SU-DHL-6 (cell line): ENCODE data around the gene VWA8.

Experiments used
- H2AFZ ChIP-seq: fragments of 200-600 bp; sonication (generic); 2 replicates; pipeline ENCODE4 v1.6.1; 2014; ENCODE audit warnings: low read depth, mild to moderate bottlenecking, moderate library complexity, mixed read lengths, antibody characterized with exemption, low read length; ENCODE audit not compliant: severe bottlenecking
- H3F3A ChIP-seq: fragments of 200-600 bp; shearing (Covaris generic); 2 replicates; pipeline ENCODE4 v1.6.0; 2016; ENCODE audit warnings: antibody characterized with exemption, mild to moderate bottlenecking; ENCODE audit not compliant: insufficient read depth
- H3K27ac ChIP-seq: fragments of 200-600 bp; sonication (generic); 2 replicates; pipeline ENCODE4 v1.5.1; 2016; ENCODE audit warnings: low read depth, mild to moderate bottlenecking, low read length, moderate library complexity, mixed read lengths
- H3K27me3 ChIP-seq: fragments of 200-600 bp; sonication (generic), shearing (Covaris generic); 2 replicates; pipeline ENCODE4 v1.6.0; 2014; ENCODE audit warnings: mild to moderate bottlenecking, low read length
- H3K36me3 ChIP-seq: fragments of 200-600 bp; sonication (generic); 2 replicates; pipeline ENCODE4 v1.6.1; 2014; ENCODE audit warnings: mild to moderate bottlenecking, low read length, mixed read lengths
- H3K4me2 ChIP-seq: fragments of 300-600, 200-600 bp; shearing (Covaris generic), sonication (generic); 2 replicates; pipeline ENCODE4 v1.6.0; 2014; ENCODE audit warnings: low read length, low read depth, mild to moderate bottlenecking; ENCODE audit not compliant: poor library complexity, severe bottlenecking
- H3K4me3 ChIP-seq: fragments of 200-600 bp; sonication (generic); 2 replicates; pipeline ENCODE4 v1.5.1; 2014; ENCODE audit warnings: antibody characterized with exemption, low read length, mild to moderate bottlenecking, mixed read lengths; ENCODE audit not compliant: insufficient read depth, poor library complexity, severe bottlenecking
- H3K79me2 ChIP-seq: fragments of 200-600 bp; sonication (generic); 2 replicates; pipeline ENCODE4 v1.6.1; 2014; ENCODE audit warnings: mild to moderate bottlenecking, low read length, moderate library complexity; ENCODE audit not compliant: insufficient read depth
- H3K9ac ChIP-seq: fragments of 200-600 bp; sonication (generic); 2 replicates; pipeline ENCODE4 v1.7.0; 2014; ENCODE audit warnings: mild to moderate bottlenecking, low read length
- H3K9me2 ChIP-seq: fragments of 200-600 bp; sonication (generic); replicated peaks from 2 replicates; pipeline ENCODE4 v1.6.1; 2014; ENCODE audit warnings: low read length; ENCODE audit not compliant: insufficient read depth
- H3K9me3 ChIP-seq: fragments of 200-600 bp; sonication (generic); 2 replicates; pipeline ENCODE4 v1.6.1; 2014; ENCODE audit warnings: low read length, mixed read lengths; ENCODE audit not compliant: insufficient read depth
- H4K20me1 ChIP-seq: fragments of 200-600 bp; sonication (generic); 2 replicates; pipeline ENCODE4 v1.6.1; 2014; ENCODE audit warnings: low read depth, mild to moderate bottlenecking, antibody characterized with exemption, low read length, moderate library complexity, mixed read lengths
- CTCF ChIP-seq: fragments of 200-600 bp; sonication (generic); IDR thresholded peaks from one replicate; pipeline ENCODE4 v1.5.1; 2017; ENCODE audit warnings: antibody characterized with exemption, mild to moderate bottlenecking, low read length, moderate library complexity; ENCODE audit not compliant: insufficient read depth, poor library complexity, severe bottlenecking
- EZH2phosphoT487 ChIP-seq: fragments of 200-600 bp; sonication (generic), shearing (Covaris generic); conservative IDR thresholded peaks from 2 replicates; pipeline ENCODE4 v1.6.1; 2018; ENCODE audit warnings: mild to moderate bottlenecking, antibody characterized with exemption, low read length, moderate library complexity, mixed read lengths

VWA8 gene

GRCh38 chr13:41554180-41554579, 406.7 kb downstream of the VWA8 start:
- no peaks in the 10 kb centered on the region for H3K27me3 ChIP-seq
- no peak overlapping the region for H2AFZ ChIP-seq
- no peak overlapping the region for H3K9ac ChIP-seq
- no peaks in the 10 kb centered on the region for H3F3A ChIP-seq
- no peak for TF ChIP-seq CTCF
- no peak for TF ChIP-seq EZH2phosphoT487
- no peaks in the 10 kb centered on the region for H4K20me1 ChIP-seq
- no peaks in the 10 kb centered on the region for H3K9me3 ChIP-seq
- H3K79me2 ChIP-seq, result no peaks in the 10 kb centered on the region
- H3K9me2 ChIP-seq, result no peaks in the 10 kb centered on the region
- no peaks in the 10 kb centered on the region for H3K36me3 ChIP-seq
- no peak overlapping the region for H3K27ac ChIP-seq
- no peak overlapping the region for H3K4me2 ChIP-seq
- H3K4me3 ChIP-seq, result no peak overlapping the region

- no peak overlapping the region for H3K4me3 ChIP-seq
- H3K4me2 ChIP-seq, result no peak overlapping the region
- H3K36me3 ChIP-seq, result no peaks in the 10 kb centered on the region
- H4K20me1 ChIP-seq, result no peaks in the 10 kb centered on the region
- no peak overlapping the region for H2AFZ ChIP-seq
- no peaks in the 10 kb centered on the region for H3K9me3 ChIP-seq
- TF ChIP-seq EZH2phosphoT487 (no peak), CTCF (no peak)
- H3K27me3 ChIP-seq, result no peaks in the 10 kb centered on the region
- H3K9ac ChIP-seq, result no peak overlapping the region
- no peaks in the 10 kb centered on the region for H3K9me2 ChIP-seq
- no peaks in the 10 kb centered on the region for H3K79me2 ChIP-seq
- no peak overlapping the region for H3K27ac ChIP-seq
- H3F3A ChIP-seq, result no peaks in the 10 kb centered on the region
Measured at GRCh38 chr13:41552031-41552430, 408.9 kb downstream of the VWA8 start.

GRCh38 chr13:41550276-41550675, 410.6 kb downstream of the VWA8 start:
- no peak overlapping the region for H3K4me2 ChIP-seq
- H3K4me3 ChIP-seq, result no peak overlapping the region
- no peak overlapping the region for H3K9ac ChIP-seq
- H2AFZ ChIP-seq, result no peak overlapping the region
- no peaks in the 10 kb centered on the region for H3F3A ChIP-seq
- H4K20me1 ChIP-seq, result no peaks in the 10 kb centered on the region
- H3K27ac ChIP-seq, result no peak overlapping the region
- TF ChIP-seq CTCF, result no peak
- no peak for TF ChIP-seq EZH2phosphoT487
- no peaks in the 10 kb centered on the region for H3K9me3 ChIP-seq
- no peaks in the 10 kb centered on the region for H3K9me2 ChIP-seq
- H3K79me2 ChIP-seq, result no peaks in the 10 kb centered on the region
- H3K27me3 ChIP-seq, result no peaks in the 10 kb centered on the region
- no peaks in the 10 kb centered on the region for H3K36me3 ChIP-seq
